HUES64 (cell line): Measurements from ENCODE around the gene CKAP2L.

Source experiments
- H3K27ac ChIP-seq: 2 replicates; pipeline ENCODE4 v1.7.0; 2013; ENCODE audit warnings: low read depth, low read length, inconsistent platforms
- H3K27me3 ChIP-seq: 2 replicates; pipeline ENCODE4 v1.6.1; 2013; ENCODE audit warnings: mild to moderate bottlenecking, low read length; ENCODE audit not compliant: insufficient read depth
- H3K36me3 ChIP-seq: 2 replicates; pipeline ENCODE4 v1.6.1; 2013; ENCODE audit warnings: mild to moderate bottlenecking, low read length; ENCODE audit not compliant: insufficient read depth
- H3K4me1 ChIP-seq: 2 replicates; pipeline ENCODE4 v1.6.1; 2013; ENCODE audit warnings: mild to moderate bottlenecking, low read length, moderate library complexity; ENCODE audit not compliant: insufficient read depth
- H3K4me3 ChIP-seq: 2 replicates; pipeline ENCODE4 v1.5.1; 2013; ENCODE audit warnings: mild to moderate bottlenecking, low read length, moderate library complexity
- H3K9ac ChIP-seq: 2 replicates; pipeline ENCODE4 v1.6.1; 2013; ENCODE audit warnings: mild to moderate bottlenecking, low read depth, low read length
- H3K9me3 ChIP-seq: 2 replicates; pipeline ENCODE4 v1.6.1; 2013; ENCODE audit warnings: low read depth, low read length; ENCODE audit not compliant: insufficient read depth
- WGBS: fragments of 150-250, 120-280 bp; methylation state at CpG from one replicate; pipeline ENCODE4 v1.1.7; 2013; ENCODE audit warnings: missing lambda C conversion rate; 5-methylcytosine and 5-hydroxymethylcytosine counted together

The CKAP2L gene

DNA sequence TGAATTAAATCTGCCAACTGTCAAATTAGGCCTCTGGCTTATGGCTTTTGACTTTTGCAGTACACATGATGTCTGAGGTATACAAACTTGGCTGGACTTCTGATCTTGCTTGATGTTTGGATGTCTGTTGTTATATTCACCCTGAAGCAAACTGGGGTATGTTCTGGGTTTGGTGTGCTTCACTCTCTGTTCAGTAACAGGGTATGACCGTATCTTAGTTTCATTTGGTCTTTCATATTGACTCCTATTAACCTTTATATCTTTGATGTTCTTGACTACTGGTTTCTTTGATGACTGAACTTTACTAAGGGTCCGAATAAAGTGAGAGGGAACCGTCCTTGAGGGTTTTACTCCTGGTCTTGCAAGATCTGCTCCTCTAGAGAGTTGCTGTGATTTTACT, 8.2 kb downstream of the CKAP2L start:
- WGBS, result 89% methylated on average over 2 of the region's 3 CpGs
- no peaks in the 10 kb centered on the region for H3K27me3 ChIP-seq
- no peaks in the 10 kb centered on the region for H3K9me3 ChIP-seq
- H3K27ac ChIP-seq, result no peak overlapping the region
- no peak overlapping the region for H3K9ac ChIP-seq
- no peaks in the 10 kb centered on the region for H3K4me1 ChIP-seq
- H3K36me3 ChIP-seq, result peaks cover 93% of the 10 kb centered on the region
- no peak overlapping the region for H3K4me3 ChIP-seq

DNA sequence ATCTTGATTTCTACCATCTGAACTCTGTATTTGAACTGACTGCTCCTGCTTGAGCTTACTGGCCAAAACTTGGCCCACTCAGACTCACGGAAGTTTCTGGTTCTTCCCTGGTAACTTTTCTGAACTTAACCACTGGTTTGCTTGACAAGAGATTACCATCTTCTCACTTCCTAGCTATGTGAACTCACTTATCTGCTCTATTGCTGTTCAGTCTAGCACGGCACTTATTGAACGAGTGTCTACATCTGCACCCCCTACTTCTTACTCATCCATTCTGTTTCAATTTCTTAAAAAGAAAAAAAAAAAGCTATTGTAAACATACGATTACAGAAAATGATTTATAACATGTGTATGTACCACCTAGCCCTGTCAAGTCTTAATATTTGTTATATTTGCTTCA, 9.0 kb downstream of the CKAP2L start:
- Histone ChIP-seq H3K9ac (no peak overlapping the region), H3K27ac (no peak overlapping the region), H3K27me3 (no peaks in the 10 kb centered on the region), H3K4me1 (no peaks in the 10 kb centered on the region), H3K9me3 (no peaks in the 10 kb centered on the region), H3K36me3 (peaks cover 94% of the 10 kb centered on the region), H3K4me3 (no peak overlapping the region)
- 96% methylated on average over 3 of the region's 4 CpGs for WGBS

DNA sequence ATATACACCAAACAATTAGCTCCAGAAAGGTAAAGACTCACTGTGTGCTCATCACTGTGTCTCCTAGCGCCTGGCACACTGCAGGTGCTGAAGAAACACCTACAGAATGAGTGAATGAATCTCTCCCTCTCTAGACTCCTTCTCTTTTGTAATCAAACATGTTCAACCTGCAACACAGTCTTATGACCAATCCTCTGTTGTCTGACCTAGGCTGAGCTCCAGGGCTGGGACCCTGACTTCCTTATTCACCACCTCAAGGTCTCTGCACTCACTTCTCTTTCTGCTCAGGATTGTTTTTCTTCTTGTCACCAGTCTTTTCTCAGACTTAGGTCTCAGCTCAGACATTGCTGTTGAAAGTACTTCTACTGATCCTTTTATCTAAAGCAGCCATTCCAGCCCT, 9.8 kb downstream of the CKAP2L start:
- Histone ChIP-seq H3K4me1 (no peaks in the 10 kb centered on the region), H3K27ac (no peak overlapping the region), H3K36me3 (peaks cover 90% of the 10 kb centered on the region), H3K4me3 (no peak overlapping the region), H3K27me3 (no peaks in the 10 kb centered on the region), H3K9me3 (no peaks in the 10 kb centered on the region), H3K9ac (no peak overlapping the region)
- WGBS, result 97% methylated on average over 1 of the region's 1 CpG

DNA sequence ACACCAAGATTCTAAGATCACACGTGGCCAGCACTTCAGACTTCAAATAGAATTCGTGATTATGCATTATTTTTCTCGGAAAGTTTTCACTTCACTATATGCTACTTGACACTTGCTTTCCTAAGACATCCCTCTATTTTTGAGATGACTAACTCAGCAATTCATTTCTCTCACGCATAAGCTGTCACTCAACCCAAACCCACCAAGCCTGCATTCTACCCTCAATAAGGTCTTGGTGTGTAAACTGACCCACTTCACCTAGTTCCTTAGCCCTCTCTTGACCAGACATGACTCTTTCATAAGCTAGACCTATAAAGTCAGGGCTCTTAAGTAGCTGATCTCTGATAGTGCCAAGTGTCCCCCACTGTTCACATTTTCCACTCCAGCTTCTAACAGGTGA, 11.7 kb downstream of the CKAP2L start:
- Histone ChIP-seq H3K9me3 (no peaks in the 10 kb centered on the region), H3K9ac (no peak overlapping the region), H3K36me3 (peaks cover 76% of the 10 kb centered on the region), H3K27me3 (no peaks in the 10 kb centered on the region), H3K4me1 (no peaks in the 10 kb centered on the region), H3K27ac (no peak overlapping the region), H3K4me3 (no peak overlapping the region)
- 96% methylated on average over 4 of the region's 4 CpGs for WGBS

DNA sequence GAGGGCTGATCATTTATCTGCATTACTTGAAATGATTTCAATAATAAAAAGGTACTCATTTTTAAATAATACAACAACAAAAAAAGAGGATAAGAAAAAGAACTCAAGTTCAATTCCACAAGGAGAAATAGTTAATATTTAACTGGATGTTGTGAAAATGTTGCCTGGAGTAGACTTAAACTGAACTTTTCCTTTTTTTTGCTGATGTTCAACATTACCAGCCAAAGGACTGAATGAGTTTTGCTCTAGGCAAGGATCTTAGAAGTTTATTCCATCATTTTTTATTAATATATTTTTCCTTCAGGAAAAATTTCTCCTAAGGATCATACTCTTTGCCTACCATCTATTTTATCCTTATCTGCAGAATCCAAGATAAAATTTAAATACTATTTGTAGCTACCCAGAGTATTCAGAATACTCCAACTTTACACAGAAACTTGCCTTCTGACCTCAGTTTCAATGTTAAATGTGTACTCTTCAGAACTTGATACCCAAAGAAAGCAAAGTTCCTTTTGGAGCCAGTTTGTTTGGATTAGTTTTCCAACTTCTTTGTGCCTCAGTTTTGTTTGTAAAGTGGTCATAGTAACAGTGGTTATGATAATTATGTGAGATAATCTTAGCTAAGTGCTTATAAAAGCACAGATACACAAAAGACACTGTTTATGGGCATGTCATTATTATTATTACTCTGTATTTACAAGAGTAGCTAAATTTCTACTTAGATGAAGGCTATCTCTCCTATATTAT, 12.8 kb downstream of the CKAP2L start:
- Histone ChIP-seq H3K4me1 (no peaks in the 10 kb centered on the region), H3K27ac (no peak overlapping the region), H3K9ac (no peak overlapping the region), H3K36me3 (peaks cover 78% of the 10 kb centered on the region), H3K27me3 (no peaks in the 10 kb centered on the region), H3K4me3 (no peak overlapping the region), H3K9me3 (no peaks in the 10 kb centered on the region)

DNA sequence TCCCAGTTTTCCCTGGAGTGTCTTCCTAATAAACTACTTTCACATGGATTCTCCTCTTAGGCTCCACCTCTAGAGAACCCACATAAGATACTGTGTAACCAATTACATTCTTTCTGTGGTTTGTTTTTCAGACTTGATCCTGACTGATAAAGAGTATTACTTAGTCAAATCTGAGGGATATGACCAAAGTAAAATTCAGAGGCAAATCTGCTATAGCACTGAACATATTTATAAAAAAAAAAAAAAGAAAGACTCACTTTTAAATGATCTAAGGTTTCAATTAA, 13.9 kb downstream of the CKAP2L start:
- Histone ChIP-seq H3K4me3 (no peak overlapping the region), H3K36me3 (peaks cover 77% of the 10 kb centered on the region), H3K9me3 (no peaks in the 10 kb centered on the region), H3K27me3 (no peaks in the 10 kb centered on the region), H3K27ac (no peak overlapping the region), H3K9ac (no peak overlapping the region), H3K4me1 (no peaks in the 10 kb centered on the region)

DNA sequence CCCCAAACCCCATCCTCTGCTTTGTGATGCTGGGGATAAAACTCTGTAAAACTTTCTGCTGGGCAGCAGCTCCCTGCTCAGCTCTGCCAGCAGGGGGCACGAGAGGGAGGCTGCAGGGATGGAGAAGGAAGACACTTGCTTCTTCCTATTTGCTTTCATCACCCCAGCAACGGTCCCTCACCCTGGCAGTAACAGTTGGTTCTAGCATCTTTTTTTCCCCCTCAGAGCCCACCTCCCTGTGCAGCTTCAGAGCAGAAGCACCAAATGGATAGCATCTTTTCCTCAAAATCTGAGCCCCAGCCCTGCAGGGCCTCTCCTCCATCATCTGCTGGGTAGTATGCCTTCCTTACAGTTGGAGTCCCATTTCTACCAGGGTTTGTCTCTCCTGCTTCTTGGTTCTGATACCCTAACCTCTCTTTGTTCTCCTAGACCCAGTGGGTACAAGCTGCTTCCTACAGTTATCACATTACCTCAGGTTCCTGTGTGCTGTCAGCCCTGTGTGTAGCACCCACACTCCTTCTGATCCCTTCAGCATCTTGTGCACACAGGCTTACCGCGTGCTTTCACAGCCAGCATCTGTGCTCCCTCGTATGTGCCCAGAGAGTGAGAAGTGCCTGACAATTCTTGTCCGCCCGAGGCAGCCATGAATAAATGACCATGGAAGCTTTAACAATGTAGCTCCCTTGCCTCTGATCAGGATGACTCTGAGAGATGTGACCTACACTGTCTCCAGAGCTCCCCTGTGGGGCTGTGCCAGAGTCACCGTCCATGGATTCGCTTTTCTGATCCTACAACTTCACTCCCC, 14.5 kb downstream of the CKAP2L start:
- WGBS, result 80% methylated on average over 9 of the region's 9 CpGs
- no peaks in the 10 kb centered on the region for H3K27me3 ChIP-seq
- H3K9me3 ChIP-seq, result no peaks in the 10 kb centered on the region
- no peak overlapping the region for H3K4me3 ChIP-seq
- no peak overlapping the region for H3K9ac ChIP-seq
- H3K27ac ChIP-seq, result no peak overlapping the region
- peaks cover 73% of the 10 kb centered on the region for H3K36me3 ChIP-seq
- H3K4me1 ChIP-seq, result no peaks in the 10 kb centered on the region

DNA sequence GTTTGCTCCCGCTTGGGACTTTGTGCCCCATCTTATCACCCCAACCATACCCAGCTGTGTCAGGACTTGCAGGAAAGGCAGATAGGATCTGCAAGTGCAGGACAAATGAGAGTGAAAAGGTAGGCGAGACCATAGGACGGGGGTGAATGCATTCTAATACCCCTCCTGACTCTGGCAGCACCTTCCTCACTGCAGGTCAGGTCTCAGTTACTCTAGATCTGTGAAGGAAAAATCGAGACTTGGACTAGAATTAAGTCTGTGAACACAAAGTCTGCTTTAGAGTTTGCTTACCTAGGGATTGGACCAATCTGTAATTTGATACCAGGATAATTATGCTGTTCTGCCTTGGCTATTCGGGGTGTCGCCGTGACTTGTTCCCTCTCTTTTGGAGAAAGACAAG, 23.9 kb downstream of the CKAP2L start:
- Histone ChIP-seq H3K9ac (no peak overlapping the region), H3K27ac (no peak overlapping the region), H3K4me3 (no peak overlapping the region), H3K9me3 (no peaks in the 10 kb centered on the region), H3K36me3 (peaks cover 77% of the 10 kb centered on the region), H3K27me3 (no peaks in the 10 kb centered on the region), H3K4me1 (no peaks in the 10 kb centered on the region)
- 91% methylated on average over 7 of the region's 7 CpGs for whole genome bisulfite sequencing

DNA sequence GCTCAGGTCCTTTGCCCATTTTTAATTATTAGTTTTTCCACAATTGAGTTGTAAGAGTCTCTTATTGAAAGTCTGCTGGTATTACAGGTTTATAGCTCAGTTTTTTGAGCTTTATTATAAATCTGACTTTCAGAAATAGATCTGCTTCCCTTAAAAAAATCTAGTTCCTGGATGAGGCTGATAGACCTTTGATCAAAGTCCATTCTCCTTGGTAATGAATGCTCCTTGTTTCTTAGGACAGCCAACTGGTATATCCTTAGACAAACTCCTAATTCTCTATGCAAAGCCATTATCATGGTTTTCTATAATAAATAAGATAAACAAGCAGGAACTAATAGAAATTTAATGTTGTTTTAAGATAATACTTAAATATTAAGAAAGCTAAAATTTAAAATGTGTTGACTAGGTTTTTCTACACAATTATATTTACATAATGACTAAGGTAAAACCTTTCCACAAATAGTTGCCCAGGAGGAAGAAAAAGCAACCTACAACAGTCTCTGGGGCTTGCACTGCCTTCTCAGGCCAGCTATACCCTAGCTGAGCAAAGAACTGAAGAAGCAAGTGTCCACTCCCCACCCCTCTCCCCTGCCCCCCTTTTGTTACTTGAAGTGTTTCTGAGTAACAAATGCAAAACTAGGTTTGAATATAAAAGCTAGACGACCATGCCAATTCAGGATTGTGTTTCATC, 26.7 kb downstream of the CKAP2L start:
- WGBS, result 100% methylated on average over 1 of the region's 1 CpG
- no peak overlapping the region for H3K27ac ChIP-seq
- no peaks in the 10 kb centered on the region for H3K9me3 ChIP-seq
- no peak overlapping the region for H3K4me3 ChIP-seq
- H3K9ac ChIP-seq, result no peak overlapping the region
- no peaks in the 10 kb centered on the region for H3K4me1 ChIP-seq
- H3K36me3 ChIP-seq, result peaks cover 56% of the 10 kb centered on the region
- no peaks in the 10 kb centered on the region for H3K27me3 ChIP-seq

DNA sequence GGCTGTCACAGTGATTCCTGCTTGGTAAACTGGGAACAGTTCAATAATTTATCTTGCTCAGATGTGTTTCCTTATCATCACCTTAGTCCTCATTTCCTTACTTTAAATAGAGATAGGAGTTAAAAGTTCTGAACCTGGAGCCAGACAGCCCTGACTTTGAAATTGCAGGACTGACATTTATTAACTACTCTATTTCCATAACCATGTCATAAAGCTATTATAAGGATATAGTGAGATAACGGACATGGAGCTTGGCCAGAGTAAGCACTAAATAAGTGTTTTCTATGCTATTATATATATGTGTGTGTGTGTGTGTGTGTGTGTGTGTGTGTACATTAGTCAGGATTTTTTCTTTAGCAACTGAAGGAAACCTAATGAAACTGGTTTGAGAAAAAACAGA, 30.5 kb downstream of the CKAP2L start:
- H3K27ac ChIP-seq, result no peak overlapping the region
- no peak overlapping the region for H3K4me3 ChIP-seq
- H3K36me3 ChIP-seq, result peaks cover 18% of the 10 kb centered on the region
- H3K9me3 ChIP-seq, result no peaks in the 10 kb centered on the region
- H3K27me3 ChIP-seq, result no peaks in the 10 kb centered on the region
- no peak overlapping the region for H3K9ac ChIP-seq
- no CpG with 5 or more reads among the region's 1 CpG for WGBS
- no peaks in the 10 kb centered on the region for H3K4me1 ChIP-seq

DNA sequence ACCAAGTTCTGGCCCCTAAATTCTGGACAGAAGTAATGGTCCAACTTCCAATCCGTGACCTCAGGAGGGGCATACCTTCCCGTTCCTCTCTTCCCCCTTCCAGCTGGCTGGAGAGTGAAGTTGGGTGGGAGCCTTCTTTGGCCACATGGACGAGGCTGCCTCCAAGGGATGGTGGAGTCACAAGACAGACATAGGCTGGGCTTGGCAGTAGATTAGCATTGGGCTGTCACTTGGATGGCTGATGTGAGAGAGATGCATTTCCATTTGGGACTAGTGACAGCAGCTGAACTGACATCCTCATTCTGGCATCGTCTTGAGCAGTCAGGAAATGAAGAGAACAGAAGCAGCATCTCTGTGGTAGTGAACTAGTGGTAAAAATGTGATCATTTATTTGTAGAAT, 31.0 kb downstream of the CKAP2L start:
- 76% methylated on average over 4 of the region's 4 CpGs for WGBS
- peaks cover 14% of the 10 kb centered on the region for H3K36me3 ChIP-seq
- no peaks in the 10 kb centered on the region for H3K9me3 ChIP-seq
- H3K4me1 ChIP-seq, result no peaks in the 10 kb centered on the region
- no peak overlapping the region for H3K4me3 ChIP-seq
- H3K27ac ChIP-seq, result no peak overlapping the region
- H3K9ac ChIP-seq, result no peak overlapping the region
- H3K27me3 ChIP-seq, result no peaks in the 10 kb centered on the region
